Neural cell (in vitro differentiated cells): ENCODE measurements around the gene ADCY5. TPM values are rescaled to one million over a fixed set of nuclear protein-coding genes. Genes with fewer than 3 reads are reported as not detected.

Source experiments
- H2AFZ ChIP-seq: fragments of 200-600, 300-800 bp; sonication (generic), shearing (Covaris generic); 2 replicates; pipeline ENCODE4 v1.6.0; 2014; ENCODE audit warnings: low read depth, mild to moderate bottlenecking, antibody characterized with exemption, low read length, moderate library complexity
- H3F3A ChIP-seq: fragments of 200-600 bp; shearing (Covaris generic); 2 replicates; pipeline ENCODE4 v1.6.1; 2016; ENCODE audit warnings: mild to moderate bottlenecking, moderate library complexity, mixed read lengths, antibody characterized with exemption, low read length; ENCODE audit not compliant: insufficient read depth, poor library complexity, severe bottlenecking
- H3K27ac ChIP-seq: fragments of 200-600, 300-800 bp; sonication (generic), shearing (Covaris generic); 2 replicates; pipeline ENCODE4 v1.5.1; 2014; ENCODE audit warnings: mild to moderate bottlenecking, low read length, moderate library complexity
- H3K27me3 ChIP-seq: fragments of 300-800, 200-600 bp; sonication (generic), shearing (Covaris generic); 2 replicates; pipeline ENCODE4 v1.6.0; 2014; ENCODE audit warnings: mild to moderate bottlenecking, low read depth, low read length, moderate library complexity; ENCODE audit not compliant: insufficient read depth
- H3K36me3 ChIP-seq: fragments of 300-800, 200-600 bp; sonication (generic), shearing (Covaris generic); 2 replicates; pipeline ENCODE4 v1.5.1; 2014; ENCODE audit warnings: mild to moderate bottlenecking, antibody characterized with exemption, low read length, moderate library complexity; ENCODE audit not compliant: insufficient read depth
- H3K4me2 ChIP-seq: fragments of 300-800, 200-600 bp; sonication (generic), shearing (Covaris generic); 2 replicates; pipeline ENCODE4 v1.6.0; 2014; ENCODE audit warnings: mild to moderate bottlenecking, low read length
- H3K4me3 ChIP-seq: fragments of 300-800, 200-600 bp; sonication (generic), shearing (Covaris generic); 2 replicates; pipeline ENCODE4 v1.5.1; 2014; ENCODE audit warnings: mild to moderate bottlenecking, low read length, moderate library complexity
- H3K79me2 ChIP-seq: fragments of 200-600 bp; shearing (Covaris generic); replicated peaks from 2 replicates; pipeline ENCODE4 v1.6.0; 2014; ENCODE audit warnings: mild to moderate bottlenecking, low read length, moderate library complexity; ENCODE audit not compliant: insufficient read depth
- H3K9ac ChIP-seq: fragments of 300-800, 200-600 bp; sonication (generic), shearing (Covaris generic); 2 replicates; pipeline ENCODE4 v1.6.1; 2016; ENCODE audit warnings: mild to moderate bottlenecking, low read length, mixed read lengths
- H3K9me2 ChIP-seq: fragments of 200-600 bp; shearing (Covaris generic); 2 replicates; pipeline ENCODE4 v1.6.1; 2016; ENCODE audit warnings: mild to moderate bottlenecking, low read length, mixed read lengths; ENCODE audit not compliant: insufficient read depth
- H3K9me3 ChIP-seq: fragments of 200-600, 300-800 bp; sonication (generic), shearing (Covaris generic); 2 replicates; pipeline ENCODE4 v1.6.1; 2016; ENCODE audit warnings: mild to moderate bottlenecking, mixed run types, low read length, moderate library complexity, mixed read lengths
- H4K20me1 ChIP-seq: fragments of 200-600 bp; shearing (Covaris generic); 2 replicates; pipeline ENCODE4 v1.6.1; 2016; ENCODE audit warnings: mild to moderate bottlenecking, mixed run types; ENCODE audit not compliant: insufficient read depth
- EP300 ChIP-seq: fragments of 450-650 bp; conservative IDR thresholded peaks from 2 replicates; pipeline ENCODE4 v1.6.1; 2014; ENCODE audit warnings: antibody characterized with exemption, mild to moderate bottlenecking, moderate library complexity; ENCODE audit not compliant: poor library complexity, severe bottlenecking
- EZH2 ChIP-seq: fragments of 200-600, 300-800 bp; shearing (Covaris generic), sonication (generic); IDR thresholded peaks from 2 replicates; pipeline ENCODE4 v1.6.1; 2014; ENCODE audit warnings: antibody characterized with exemption, low read length, borderline replicate concordance, mild to moderate bottlenecking; ENCODE audit not compliant: insufficient read depth, poor library complexity, severe bottlenecking
- MXI1 ChIP-seq: fragments of 450-650 bp; conservative IDR thresholded peaks from 2 replicates; pipeline ENCODE4 v1.6.1; 2014; ENCODE audit warnings: antibody characterized with exemption, mild to moderate bottlenecking; ENCODE audit not compliant: poor library complexity, severe bottlenecking
- POLR2AphosphoS5 ChIP-seq: IDR thresholded peaks from 2 replicates; pipeline ENCODE4 v1.6.1; 2012
- RAD21 ChIP-seq: fragments of 450-650 bp; conservative IDR thresholded peaks from 2 replicates; pipeline ENCODE4 v1.6.1; 2014; ENCODE audit warnings: antibody characterized with exemption, mild to moderate bottlenecking, moderate library complexity
- SMC3 ChIP-seq: fragments of 450-650 bp; conservative IDR thresholded peaks from 2 replicates; pipeline ENCODE4 v1.6.1; 2014; ENCODE audit warnings: antibody characterized with exemption, mild to moderate bottlenecking, moderate library complexity; ENCODE audit not compliant: poor library complexity
- TAF1 ChIP-seq: IDR thresholded peaks from 2 replicates; pipeline ENCODE4 v1.6.1; 2012; ENCODE audit warnings: low read depth
- polyA plus RNA-seq: library from polyadenylated mRNA; depleted of rRNA; stranded (reverse); fragments of >200 nt; gene quantifications from 2 replicates; pipeline ENCODE4 v1.2.3, GENCODE V29; 2014
- TF ChIP-seq, protein P1 (sequence below): IDR thresholded peaks from 2 replicates; pipeline ENCODE4 v1.6.1; 2012; ENCODE audit warnings: borderline replicate concordance
- TF ChIP-seq, protein P2 (sequence below): fragments of 450-650 bp; IDR thresholded peaks from 2 replicates; pipeline ENCODE4 v1.5.1; 2014; ENCODE audit warnings: antibody characterized with exemption, mild to moderate bottlenecking, moderate library complexity; ENCODE audit not compliant: poor library complexity, severe bottlenecking

The ADCY5 gene
- polyA plus RNA-seq, 1 donor from 2014 or later: 7.7 TPM

DNA sequence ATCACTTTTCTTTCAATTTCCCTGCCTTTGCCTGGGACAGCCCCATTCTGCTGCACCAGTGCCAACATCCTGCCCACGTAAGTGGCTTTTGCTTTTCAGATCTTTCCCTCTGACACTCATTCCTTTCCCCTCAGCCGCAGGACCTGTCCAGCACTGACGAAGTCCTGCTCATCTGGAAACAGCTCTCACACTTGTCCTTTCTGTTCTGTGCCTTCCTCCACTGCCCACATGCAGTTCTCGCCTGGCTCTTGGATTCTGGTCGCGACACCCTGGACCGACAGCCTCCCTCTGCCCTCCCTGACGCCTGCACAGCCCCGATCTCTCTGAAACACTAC, 99.7 kb downstream of the ADCY5 start:
- Histone ChIP-seq H3F3A (no peaks in the 10 kb centered on the region), H2AFZ (no peak overlapping the region), H3K4me2 (no peak overlapping the region), H4K20me1 (no peaks in the 10 kb centered on the region), H3K36me3 (no peaks in the 10 kb centered on the region), H3K9me3 (no peaks in the 10 kb centered on the region), H3K9ac (no peak overlapping the region), H3K79me2 (no peaks in the 10 kb centered on the region), H3K27ac (no peak overlapping the region), H3K4me3 (no peak overlapping the region), H3K27me3 (no peaks in the 10 kb centered on the region), H3K9me2 (no peaks in the 10 kb centered on the region)
- TF ChIP-seq MXI1 (no peak), POLR2AphosphoS5 (no peak), RAD21 (no peak), TAF1 (no peak), EP300 (no peak), SMC3 (no peak), EZH2 (no peak)
- TF ChIP-seq, protein P1, sequence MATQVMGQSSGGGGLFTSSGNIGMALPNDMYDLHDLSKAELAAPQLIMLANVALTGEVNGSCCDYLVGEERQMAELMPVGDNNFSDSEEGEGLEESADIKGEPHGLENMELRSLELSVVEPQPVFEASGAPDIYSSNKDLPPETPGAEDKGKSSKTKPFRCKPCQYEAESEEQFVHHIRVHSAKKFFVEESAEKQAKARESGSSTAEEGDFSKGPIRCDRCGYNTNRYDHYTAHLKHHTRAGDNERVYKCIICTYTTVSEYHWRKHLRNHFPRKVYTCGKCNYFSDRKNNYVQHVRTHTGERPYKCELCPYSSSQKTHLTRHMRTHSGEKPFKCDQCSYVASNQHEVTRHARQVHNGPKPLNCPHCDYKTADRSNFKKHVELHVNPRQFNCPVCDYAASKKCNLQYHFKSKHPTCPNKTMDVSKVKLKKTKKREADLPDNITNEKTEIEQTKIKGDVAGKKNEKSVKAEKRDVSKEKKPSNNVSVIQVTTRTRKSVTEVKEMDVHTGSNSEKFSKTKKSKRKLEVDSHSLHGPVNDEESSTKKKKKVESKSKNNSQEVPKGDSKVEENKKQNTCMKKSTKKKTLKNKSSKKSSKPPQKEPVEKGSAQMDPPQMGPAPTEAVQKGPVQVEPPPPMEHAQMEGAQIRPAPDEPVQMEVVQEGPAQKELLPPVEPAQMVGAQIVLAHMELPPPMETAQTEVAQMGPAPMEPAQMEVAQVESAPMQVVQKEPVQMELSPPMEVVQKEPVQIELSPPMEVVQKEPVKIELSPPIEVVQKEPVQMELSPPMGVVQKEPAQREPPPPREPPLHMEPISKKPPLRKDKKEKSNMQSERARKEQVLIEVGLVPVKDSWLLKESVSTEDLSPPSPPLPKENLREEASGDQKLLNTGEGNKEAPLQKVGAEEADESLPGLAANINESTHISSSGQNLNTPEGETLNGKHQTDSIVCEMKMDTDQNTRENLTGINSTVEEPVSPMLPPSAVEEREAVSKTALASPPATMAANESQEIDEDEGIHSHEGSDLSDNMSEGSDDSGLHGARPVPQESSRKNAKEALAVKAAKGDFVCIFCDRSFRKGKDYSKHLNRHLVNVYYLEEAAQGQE: no peak
- TF ChIP-seq, protein P2, sequence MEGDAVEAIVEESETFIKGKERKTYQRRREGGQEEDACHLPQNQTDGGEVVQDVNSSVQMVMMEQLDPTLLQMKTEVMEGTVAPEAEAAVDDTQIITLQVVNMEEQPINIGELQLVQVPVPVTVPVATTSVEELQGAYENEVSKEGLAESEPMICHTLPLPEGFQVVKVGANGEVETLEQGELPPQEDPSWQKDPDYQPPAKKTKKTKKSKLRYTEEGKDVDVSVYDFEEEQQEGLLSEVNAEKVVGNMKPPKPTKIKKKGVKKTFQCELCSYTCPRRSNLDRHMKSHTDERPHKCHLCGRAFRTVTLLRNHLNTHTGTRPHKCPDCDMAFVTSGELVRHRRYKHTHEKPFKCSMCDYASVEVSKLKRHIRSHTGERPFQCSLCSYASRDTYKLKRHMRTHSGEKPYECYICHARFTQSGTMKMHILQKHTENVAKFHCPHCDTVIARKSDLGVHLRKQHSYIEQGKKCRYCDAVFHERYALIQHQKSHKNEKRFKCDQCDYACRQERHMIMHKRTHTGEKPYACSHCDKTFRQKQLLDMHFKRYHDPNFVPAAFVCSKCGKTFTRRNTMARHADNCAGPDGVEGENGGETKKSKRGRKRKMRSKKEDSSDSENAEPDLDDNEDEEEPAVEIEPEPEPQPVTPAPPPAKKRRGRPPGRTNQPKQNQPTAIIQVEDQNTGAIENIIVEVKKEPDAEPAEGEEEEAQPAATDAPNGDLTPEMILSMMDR: no peak

DNA sequence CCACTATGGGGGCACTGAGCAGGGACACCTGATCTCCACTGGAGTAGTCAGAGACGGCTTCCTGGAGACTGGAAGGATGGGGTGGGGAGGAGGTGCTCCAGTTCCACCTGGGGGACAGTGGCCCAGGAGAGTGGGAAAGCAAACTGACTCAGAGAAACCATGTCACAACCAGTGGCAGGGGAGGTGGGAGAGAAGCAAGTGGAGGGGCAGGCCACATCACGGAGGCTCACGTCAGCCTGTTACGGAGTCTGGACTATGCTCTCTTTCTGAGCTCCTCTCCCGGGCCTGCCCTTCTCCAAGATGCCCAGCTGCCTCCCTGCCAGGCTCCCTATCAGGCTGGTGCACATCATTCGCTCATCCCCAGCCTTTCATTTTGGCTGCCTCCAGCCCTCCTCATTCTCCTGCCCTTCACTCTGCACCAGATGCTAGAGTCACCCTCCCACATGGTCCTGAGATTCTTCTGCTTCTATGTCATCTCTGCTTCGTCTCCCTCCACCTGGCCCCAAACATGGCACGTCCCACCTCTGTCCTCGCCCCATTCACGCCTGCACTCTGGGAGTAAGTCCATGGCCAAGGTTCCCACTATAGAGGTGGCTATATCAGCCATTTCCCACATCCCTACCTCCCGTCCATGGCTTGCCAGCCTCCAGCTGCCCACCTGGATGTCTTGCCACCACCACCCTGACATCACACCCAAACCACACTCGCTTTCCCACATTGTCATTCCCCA, 100.3 kb downstream of the ADCY5 start:
- Histone ChIP-seq H3K9ac (no peak overlapping the region), H3K27me3 (no peaks in the 10 kb centered on the region), H3K4me3 (no peak overlapping the region), H4K20me1 (no peaks in the 10 kb centered on the region), H3K79me2 (no peaks in the 10 kb centered on the region), H3K9me3 (no peaks in the 10 kb centered on the region), H3K9me2 (no peaks in the 10 kb centered on the region), H3K27ac (no peak overlapping the region), H3K4me2 (no peak overlapping the region), H3F3A (no peaks in the 10 kb centered on the region), H3K36me3 (no peaks in the 10 kb centered on the region), H2AFZ (no peak overlapping the region)
- TF ChIP-seq EP300: no peak
- TF ChIP-seq, protein P2: no peak
- no peak for TF ChIP-seq EZH2
- no peak for TF ChIP-seq TAF1
- TF ChIP-seq MXI1: no peak
- TF ChIP-seq, protein P1: no peak
